HG03025 (cell line): Measurements from ENCODE around the gene POTED.
"Not testable (repeated sequence)": the region's sequence is repeated elsewhere in the genome, so short reads cannot be mapped to it uniquely, and the experiment has no call there.

Source experiments
- ATAC-seq: cut with Tn5 transposase; IDR thresholded peaks from one replicate; pipeline ENCODE4 v1.9.1; 2021; ENCODE audit warnings: mild to moderate bottlenecking, moderate library complexity; ENCODE audit not compliant: unreplicated experiment, low FRiP score

Gene POTED

DNA sequence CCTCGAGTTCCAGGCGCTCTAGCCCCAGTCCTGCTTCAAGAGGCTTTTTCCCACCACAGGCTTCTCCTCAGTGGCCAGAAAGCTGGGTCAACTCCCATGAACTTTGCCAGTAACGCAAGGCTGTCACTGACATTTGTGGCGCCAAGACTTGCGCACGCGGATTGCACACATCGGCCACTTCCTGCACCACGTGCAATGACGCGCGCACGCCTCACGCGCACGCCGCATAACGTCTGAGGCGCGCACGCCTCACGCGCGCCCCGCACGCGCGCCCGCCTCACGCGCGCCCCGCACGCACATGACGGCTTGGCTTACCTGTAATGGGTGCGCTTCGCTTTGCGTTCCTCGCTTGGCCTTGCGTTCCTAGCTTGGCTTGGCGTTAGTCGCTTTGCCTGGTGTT is at the start of gene POTED:
POTED (plus strand) TSS at position 301 of the 400 bp plus-strand sequence. CDS start 452 bp downstream, outside the sequence.
- ATAC-seq: not testable (repeated sequence)

GRCh38 chr21:13650101-13650500 is 40.5 kb downstream of the POTED start:
- ATAC-seq: not testable (repeated sequence)

GRCh38 chr21:13651746-13652145 is 42.2 kb downstream of the POTED start:
- ATAC-seq: not testable (repeated sequence)
